Measurements from ENCODE around the gene TBC1D9.

- TF ChIP-seq CTCF (conservative IDR thresholded peaks at IDR 0.05) (no peak), EZH2 (IDR thresholded peaks at IDR 0.05; ENCODE audit: low read depth) (no peak)
These were observed 107.4 kb downstream of the TBC1D9 start for GRCh38 chr4:140648716-140649308.

Measured in PC-9 (cell line).